H1 (cell line): ENCODE results near the gene LARP4B. TPM values are rescaled to one million over a fixed set of nuclear protein-coding genes. Genes with fewer than 3 reads are reported as not detected.
"Not testable (repeated sequence)": the region's sequence is repeated elsewhere in the genome, so short reads cannot be mapped to it uniquely, and the experiment has no call there.

Source experiments
- CTCF ChIA-PET: fragments of 300-600 bp; sonication (Branson Sonifier 250); formaldehyde crosslinking; loops from one replicate; lab custom pipeline; 2021; ENCODE audit not compliant: partially characterized antibody; lab: Charles Lee
- POLR2A ChIA-PET: fragments of 300-600 bp; sonication (Branson Sonifier 250); formaldehyde crosslinking; loops from one replicate; lab custom pipeline; 2021; ENCODE audit warnings: inconsistent platforms; ENCODE audit not compliant: partially characterized antibody; lab: Charles Lee
- DNase-seq, 2 experiments: peaks; one replicate each; pipeline versions ENCODE4 v3.0.0 to v3.0.0-alpha.2; 2010 to 2022; ENCODE audit warnings: low spot score in 2 of 2, low read depth in 1 of 2, mixed read lengths in 1 of 2
- FAIRE-seq: peaks from 2 replicates; lab custom pipeline; 2011; peaks lifted over from hg19 to GRCh38; lab: Jason Lieb, UNC
- H2AFZ ChIP-seq: 2 replicates; pipeline ENCODE4 v1.8.1; 2012; ENCODE audit warnings: low read length, inconsistent platforms
- H2AK5ac ChIP-seq: 2 replicates; pipeline ENCODE4 v1.6.1; 2013; ENCODE audit warnings: low read depth, low read length
- H2BK120ac ChIP-seq: replicated peaks from 2 replicates; pipeline ENCODE3; 2013; ENCODE audit warnings: low read depth, low read length, inconsistent platforms
- H2BK12ac ChIP-seq: 2 replicates; pipeline ENCODE4 v1.6.1; 2013; ENCODE audit warnings: low read depth, low read length
- H2BK15ac ChIP-seq: 2 replicates; pipeline ENCODE4 v1.6.1; 2013; ENCODE audit warnings: low read length
- H2BK20ac ChIP-seq: 2 replicates; pipeline ENCODE4 v1.6.1; 2013; ENCODE audit warnings: low read length
- H2BK5ac ChIP-seq: 2 replicates; pipeline ENCODE4 v1.6.1; 2013; ENCODE audit warnings: low read depth, low read length
- H3K14ac ChIP-seq: 2 replicates; pipeline ENCODE4 v1.6.1; 2013; ENCODE audit warnings: inconsistent platforms; ENCODE audit not compliant: insufficient read length
- H3K18ac ChIP-seq: 2 replicates; pipeline ENCODE4 v1.6.1; 2013; ENCODE audit warnings: low read length; ENCODE audit errors: extremely low read depth
- H3K23ac ChIP-seq: 2 replicates; pipeline ENCODE4 v1.6.1; 2013; ENCODE audit warnings: inconsistent platforms; ENCODE audit not compliant: insufficient read length
- H3K23me2 ChIP-seq: 2 replicates; pipeline ENCODE4 v1.6.1; 2013; ENCODE audit warnings: low read depth, low read length
- H3K27ac ChIP-seq: 2 replicates; pipeline ENCODE4 v1.6.1; 2011; ENCODE audit warnings: low read depth, low read length, inconsistent platforms
- H3K27me3 ChIP-seq, 4 experiments: replicated peaks in 1 of 4; 1 replicate in 1 of 4; 2 replicates in 3 of 4; pipeline versions ENCODE4 v1.6.1 to v1.8.1; 2011 to 2013; ENCODE audit warnings: low read length in 3 of 4, mild to moderate bottlenecking in 3 of 4, inconsistent platforms in 2 of 4, mixed read lengths in 2 of 4, moderate library complexity in 1 of 4; ENCODE audit not compliant: control insufficient read depth in 3 of 4, insufficient read depth in 3 of 4; ENCODE audit errors: extremely low read depth in 1 of 4
- H3K36me3 ChIP-seq, 4 experiments: 2 replicates each; pipeline versions ENCODE4 v1.6.1 to v1.8.1; 2011 to 2013; ENCODE audit warnings: mild to moderate bottlenecking in 4 of 4, low read length in 3 of 4, moderate library complexity in 2 of 4, control low read depth in 1 of 4, inconsistent platforms in 1 of 4; ENCODE audit not compliant: insufficient read depth in 4 of 4, control insufficient read depth in 2 of 4
- H3K4ac ChIP-seq: replicated peaks from 2 replicates; pipeline ENCODE3; 2013; ENCODE audit warnings: low read length, low read depth, mixed read lengths, inconsistent platforms; ENCODE audit not compliant: insufficient read length
- H3K4me1 ChIP-seq, 4 experiments: replicated peaks in 1 of 4; 1 replicate in 1 of 4; 2 replicates in 3 of 4; pipeline versions ENCODE4 v1.6.1 to v1.8.1; 2011 to 2013; ENCODE audit warnings: low read length in 3 of 4, inconsistent platforms in 2 of 4, mixed read lengths in 1 of 4; ENCODE audit not compliant: insufficient read depth in 4 of 4, control insufficient read depth in 3 of 4
- H3K4me2 ChIP-seq, 2 experiments: 2 replicates each; pipeline versions ENCODE4 v1.6.1 to v1.8.1; 2011 to 2013; ENCODE audit warnings: low read depth in 2 of 2, low read length in 2 of 2, control low read depth in 1 of 2, inconsistent platforms in 1 of 2, mild to moderate bottlenecking in 1 of 2; ENCODE audit not compliant: insufficient read depth in 1 of 2
- H3K4me3 ChIP-seq, 4 experiments: fragments of 200-600, 300-600 bp in 1 of 4; sonication (generic), shearing (Covaris generic), sonication (Bioruptor Twin) in 1 of 4; 2 replicates each; pipeline versions ENCODE4 v1.5.1 to v1.8.1; 2011 to 2016; ENCODE audit warnings: low read length in 4 of 4, low read depth in 3 of 4, control low read depth in 2 of 4, inconsistent platforms in 2 of 4, mild to moderate bottlenecking in 2 of 4, mixed read lengths in 1 of 4, moderate library complexity in 1 of 4; ENCODE audit not compliant: insufficient read depth in 2 of 4; ENCODE audit errors: extremely low read depth in 1 of 4
- H3K56ac ChIP-seq: replicated peaks from 2 replicates; pipeline ENCODE3; 2013; ENCODE audit warnings: low read depth, mild to moderate bottlenecking, mixed read lengths, low read length, inconsistent platforms; ENCODE audit not compliant: insufficient read length
- H3K79me1 ChIP-seq: 2 replicates; pipeline ENCODE4 v1.6.1; 2013; ENCODE audit warnings: low read depth, low read length, control low read depth
- H3K79me2 ChIP-seq, 2 experiments: 2 replicates each; pipeline versions ENCODE4 v1.6.1 to v1.8.1; 2012 to 2013; ENCODE audit warnings: low read length in 2 of 2, mild to moderate bottlenecking in 2 of 2, inconsistent platforms in 1 of 2; ENCODE audit not compliant: insufficient read depth in 2 of 2, control insufficient read depth in 1 of 2
- H3K9ac ChIP-seq, 4 experiments: replicated peaks in 1 of 4; 1 replicate in 1 of 4; 2 replicates in 3 of 4; pipeline versions ENCODE4 v1.6.1 to v1.8.1; 2011 to 2013; ENCODE audit warnings: low read depth in 3 of 4, low read length in 3 of 4, control low read depth in 2 of 4, mild to moderate bottlenecking in 2 of 4, moderate library complexity in 2 of 4, inconsistent platforms in 1 of 4; ENCODE audit errors: extremely low read depth in 1 of 4
- H3K9me3 ChIP-seq, 2 experiments: 2 replicates each; pipeline versions ENCODE4 v1.6.1 to v1.8.1; 2012 to 2013; ENCODE audit warnings: mild to moderate bottlenecking in 2 of 2, moderate library complexity in 2 of 2, control low read depth in 1 of 2, inconsistent platforms in 1 of 2, low read depth in 1 of 2, low read length in 1 of 2, mixed read lengths in 1 of 2; ENCODE audit not compliant: insufficient read depth in 2 of 2
- H4K20me1 ChIP-seq, 2 experiments: replicated peaks in 1 of 2; 2 replicates each; pipeline versions ENCODE3 to v1.8.1; 2011 to 2013; ENCODE audit warnings: inconsistent platforms in 2 of 2, low read length in 2 of 2, mild to moderate bottlenecking in 1 of 2; ENCODE audit not compliant: insufficient read depth in 2 of 2, control insufficient read depth in 1 of 2
- H4K5ac ChIP-seq: 2 replicates; pipeline ENCODE4 v1.6.1; 2013; ENCODE audit warnings: low read length, low read depth, mixed read lengths, inconsistent platforms; ENCODE audit not compliant: insufficient read length
- H4K8ac ChIP-seq: 2 replicates; pipeline ENCODE4 v1.8.0; 2013; ENCODE audit warnings: mild to moderate bottlenecking, moderate library complexity, low read length, inconsistent platforms; ENCODE audit not compliant: insufficient read depth; ENCODE audit errors: extremely low read depth
- H4K91ac ChIP-seq: replicated peaks from 2 replicates; pipeline ENCODE3; 2013; ENCODE audit warnings: low read length, mixed read lengths, inconsistent platforms; ENCODE audit not compliant: insufficient read length
- JUN ChIP-seq: IDR thresholded peaks from 2 replicates; pipeline ENCODE4 v1.6.1; 2011; ENCODE audit warnings: low read depth, mild to moderate bottlenecking, improper control_type of control experiment, low read length
- MAX ChIP-seq: IDR thresholded peaks from 2 replicates; pipeline ENCODE4 v1.6.1; 2012; ENCODE audit warnings: inconsistent platforms
- TEAD4 ChIP-seq: IDR thresholded peaks from 2 replicates; pipeline ENCODE4 v1.6.1; 2012; ENCODE audit warnings: low read depth, low read length, inconsistent platforms, mixed read lengths
- WGBS, 2 experiments: shearing (Covaris generic) in 1 of 2; methylation state at CpG; one replicate each; pipeline versions ENCODE4 v1.1.6 to v1.1.7; 2013 to 2015; ENCODE audit warnings: low lambda C conversion rate in 2 of 2, mixed read lengths in 2 of 2, inconsistent platforms in 1 of 2, low coverage in 1 of 2, missing lambda C conversion rate in 1 of 2; ENCODE audit not compliant: insufficient replicate concordance in 2 of 2, insufficient coverage in 1 of 2, insufficient read length in 1 of 2; ENCODE audit errors: extremely low coverage in 1 of 2, missing lambda C conversion rate in 1 of 2; 5-methylcytosine and 5-hydroxymethylcytosine counted together
- polyA plus RNA-seq, 7 experiments: library from polyadenylated mRNA; depleted of rRNA in 3 of 7; stranded (reverse) in 5 of 7; unstranded in 2 of 7; fragments of >200 nt in 5 of 7; fragments of 200-250 nt in 2 of 7; gene quantifications; 1 replicate in 5 of 7; 2 replicates in 1 of 7; 4 replicates in 1 of 7; pipeline versions ENCODE4 v1.2.1 to v1.2.3, GENCODE V29; 2011 to 2013; ENCODE audit warnings: missing spikeins in 2 of 7, mixed read lengths in 2 of 7
- total RNA-seq: library from RNA; stranded (reverse); fragmentation: NEBNext Ultra II Directional; extraction: Animal tissue kit (Norgen Biotek cat#: 25700); gene quantifications from 2 replicates; pipeline ENCODE4 v1.2.1, GENCODE V29; 2021

The LARP4B gene
- total and polyA plus RNA-seq, 2 of the 8 experiments (the other 6 are each of a cell fraction or from before 2014, with no cell fraction given) = 20.1 to 78.6 TPM

DNA sequence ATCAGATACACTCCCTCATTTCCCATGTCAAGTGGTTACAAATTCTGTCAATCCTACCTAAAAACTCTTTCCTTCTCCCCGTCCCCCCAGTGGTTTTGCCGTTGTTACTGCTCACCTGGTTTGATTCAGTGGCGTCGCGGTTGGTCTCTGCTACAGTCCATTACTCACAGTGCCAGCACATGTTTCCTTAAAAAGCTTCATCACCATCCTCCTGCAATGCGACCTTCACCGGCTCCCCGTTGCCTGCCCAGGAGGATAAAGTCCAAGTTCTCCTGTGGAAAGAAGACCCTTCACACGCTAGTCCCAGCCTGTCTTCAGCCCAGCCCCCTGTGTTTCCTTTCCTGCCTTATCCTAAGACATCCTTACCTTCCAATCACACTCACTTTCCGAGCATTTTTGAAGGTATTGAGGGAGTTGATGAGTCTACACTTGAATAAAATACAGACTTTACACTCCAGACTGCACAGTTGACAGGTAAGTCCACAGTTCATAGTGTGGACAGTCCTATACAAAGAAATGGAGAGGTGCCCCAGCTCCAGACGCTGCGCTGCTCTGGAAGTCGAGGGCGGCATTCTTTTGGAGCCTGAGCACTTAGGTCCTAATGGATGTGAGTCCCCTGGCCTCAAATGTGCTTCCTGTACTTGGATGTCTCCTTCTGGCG, 3.4 kb upstream of the LARP4B start (continued):
- no peak for TF ChIP-seq TEAD4
- no peak for TF ChIP-seq MAX
- no peak for TF ChIP-seq JUN

GRCh38 chr10:934165-934564, 2.7 kb upstream of the LARP4B start:
- not testable (repeated sequence) for H3K23ac ChIP-seq, H3K36me3 ChIP-seq, H2BK15ac ChIP-seq, H3K23me2 ChIP-seq, H4K8ac ChIP-seq, H3K4me3 ChIP-seq, H3K4me2 ChIP-seq, H3K9me3 ChIP-seq, H2BK20ac ChIP-seq, H2BK5ac ChIP-seq, H3K18ac ChIP-seq, H3K27ac ChIP-seq, H3K9ac ChIP-seq, H3K27me3 ChIP-seq, H2AFZ ChIP-seq, H4K5ac ChIP-seq, DNase-seq, FAIRE-seq, H2BK12ac ChIP-seq, H3K56ac ChIP-seq, H2BK120ac ChIP-seq, H3K14ac ChIP-seq, H3K79me1 ChIP-seq, H3K4me1 ChIP-seq, H2AK5ac ChIP-seq, H4K91ac ChIP-seq, H3K4ac ChIP-seq
- WGBS, 2 experiments = 90% methylated on average over 6 of the region's 6 CpGs; no CpG with 5 or more reads in 1 of the 2 experiments
- Histone ChIP-seq H3K79me2 (peaks cover 14 to 16% of the 10 kb centered on the region in 2 experiments), H4K20me1 (peaks cover 10 to 11% of the 10 kb centered on the region in 2 experiments)
- ChIA-PET CTCF (interaction anchor here (0.9 to 1.6 kb wide), 2 partner anchors 22 to 66 kb away, joined by 3 to 6 read pairs; no protein-coding TSS in a partner anchor), POLR2A (interaction anchor here (2.9 kb wide), 1 partner anchor 54 kb away, joined by 13 read pairs; the partner anchor contains the start of gene GTPBP4)
